Dendritic cell treated with granulocyte-macrophage colony-stimulating factor and Interleukin-4, amounts not matched to agents 40 ng/mL and 50 ng/mL, for 4 days (primary cell): ENCODE results near the gene PTGFRN.

Source experiments
- H3K27ac Mint-ChIP-seq: one replicate; pipeline ENCODE4 v1.8.0; 2022; ENCODE audit warnings: mild to moderate bottlenecking, mixed read lengths
- H3K27me3 Mint-ChIP-seq: one replicate; pipeline ENCODE4 v1.8.0; 2022; ENCODE audit warnings: mild to moderate bottlenecking, mixed read lengths
- H3K36me3 Mint-ChIP-seq: one replicate; pipeline ENCODE4 v1.8.0; 2022; ENCODE audit warnings: low read depth, mixed read lengths
- H3K4me1 Mint-ChIP-seq: one replicate; pipeline ENCODE4 v1.8.0; 2022; ENCODE audit warnings: low read depth, mixed read lengths
- H3K4me3 Mint-ChIP-seq: one replicate; pipeline ENCODE4 v1.8.0; 2022; ENCODE audit warnings: mild to moderate bottlenecking, moderate library complexity, mixed read lengths
- H3K9me3 Mint-ChIP-seq: one replicate; pipeline ENCODE4 v1.8.0; 2022; ENCODE audit warnings: mixed read lengths
- intact Hi-C: fragments of 100-400 bp; cut with micrococcal nuclease; formaldehyde crosslinking; loops from one replicate; pipeline ENCODE4 v1.15.0; 2022

The PTGFRN gene

DNA sequence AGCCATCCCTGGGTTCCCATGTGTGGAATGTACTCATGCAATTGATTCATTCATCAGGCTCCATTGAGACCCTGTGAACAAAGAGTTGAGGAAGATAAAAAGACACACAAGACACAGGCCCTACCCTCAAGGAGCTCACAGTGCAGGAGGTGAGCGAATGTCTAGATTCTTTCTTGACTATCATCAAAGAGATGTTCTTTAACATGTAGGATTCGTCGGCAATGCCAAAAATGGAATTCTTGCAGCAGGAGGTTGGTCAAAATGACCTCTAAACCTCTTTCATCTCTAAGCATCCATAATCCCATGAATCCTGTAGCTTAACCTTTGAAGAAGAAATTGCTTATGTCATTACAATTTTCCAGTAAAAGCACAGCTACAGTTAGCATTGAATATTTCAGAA is 122.5 kb downstream of the PTGFRN start:
- peaks cover 5% of the 10 kb centered on the region for H3K4me1 Mint-ChIP-seq
- intact Hi-C loops = no loop called here
- H3K27ac Mint-ChIP-seq = no peak overlapping the region
- no peaks in the 10 kb centered on the region for H3K9me3 Mint-ChIP-seq
- no peak overlapping the region for H3K4me3 Mint-ChIP-seq
- peaks cover 6% of the 10 kb centered on the region for H3K36me3 Mint-ChIP-seq
- peaks cover 1% of the 10 kb centered on the region for H3K27me3 Mint-ChIP-seq

DNA sequence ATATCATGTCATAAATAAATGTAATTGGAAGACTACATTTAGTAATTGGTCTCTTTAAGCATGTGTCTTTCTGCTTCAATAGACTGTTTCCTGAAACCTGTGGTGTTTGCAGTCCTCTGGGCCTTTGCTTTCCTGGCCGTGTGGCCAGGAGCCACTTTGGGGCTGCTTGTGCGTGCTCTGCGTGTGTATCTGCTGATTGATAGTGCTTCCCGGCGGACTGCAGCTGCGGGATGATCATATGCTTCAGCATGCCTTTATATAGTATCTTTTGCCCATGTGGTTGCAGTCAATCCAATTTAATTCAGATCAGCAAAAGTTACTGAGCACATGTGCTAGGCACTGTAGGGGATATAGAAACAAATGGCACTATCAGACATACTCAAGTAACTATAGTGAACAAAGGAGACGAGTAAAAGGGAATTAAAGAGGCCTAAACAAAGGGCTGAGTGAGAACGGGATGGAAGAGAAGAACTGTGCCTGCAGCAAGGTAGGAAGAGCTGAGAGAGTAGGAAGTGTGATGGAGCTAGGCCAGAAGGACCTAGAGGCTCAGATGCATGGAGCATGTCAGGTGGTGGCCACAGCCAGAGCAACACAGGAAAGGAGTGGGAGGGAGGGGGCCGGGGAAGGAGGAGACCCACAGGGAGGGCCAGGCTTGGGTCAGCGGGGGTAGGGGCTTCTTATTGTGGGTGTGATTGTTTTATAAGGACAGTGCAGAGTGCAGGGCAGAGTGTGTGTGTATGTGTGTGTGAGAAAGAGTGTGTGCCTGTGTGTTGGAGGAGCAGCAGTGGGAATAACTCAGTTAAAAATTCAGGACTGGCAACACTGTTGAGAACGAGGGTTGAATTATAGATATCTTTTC is 123.2 kb downstream of the PTGFRN start:
- Mint-ChIP-seq H3K27me3 (peaks cover 1% of the 10 kb centered on the region), H3K4me1 (peaks cover 5% of the 10 kb centered on the region)
- intact Hi-C loops = no loop called here

DNA sequence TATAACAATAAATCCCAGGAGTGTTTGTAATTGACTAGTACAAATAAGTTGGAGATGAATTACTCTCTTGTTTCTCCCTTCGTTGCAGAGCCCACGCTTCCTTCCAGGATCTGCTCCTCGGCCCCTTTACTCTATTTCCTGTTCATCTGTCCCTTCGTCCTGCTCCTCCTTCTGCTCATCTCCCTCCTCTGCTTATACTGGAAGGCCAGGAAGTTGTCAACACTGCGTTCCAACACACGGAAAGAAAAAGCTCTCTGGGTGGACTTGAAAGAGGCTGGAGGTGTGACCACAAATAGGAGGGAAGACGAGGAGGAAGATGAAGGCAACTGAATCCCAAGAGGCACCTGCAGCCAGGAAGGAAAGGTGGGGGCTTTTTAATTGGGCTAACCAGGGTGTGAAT is 124.1 kb downstream of the PTGFRN start:
- Mint-ChIP-seq H3K9me3 (no peaks in the 10 kb centered on the region), H3K4me1 (peaks cover 11% of the 10 kb centered on the region)

More for the DNA sequence above, 123.2 kb downstream of the PTGFRN start:
- Mint-ChIP-seq H3K36me3 (peaks cover 6% of the 10 kb centered on the region), H3K27ac (no peak overlapping the region), H3K9me3 (no peaks in the 10 kb centered on the region), H3K4me3 (no peak overlapping the region)

DNA sequence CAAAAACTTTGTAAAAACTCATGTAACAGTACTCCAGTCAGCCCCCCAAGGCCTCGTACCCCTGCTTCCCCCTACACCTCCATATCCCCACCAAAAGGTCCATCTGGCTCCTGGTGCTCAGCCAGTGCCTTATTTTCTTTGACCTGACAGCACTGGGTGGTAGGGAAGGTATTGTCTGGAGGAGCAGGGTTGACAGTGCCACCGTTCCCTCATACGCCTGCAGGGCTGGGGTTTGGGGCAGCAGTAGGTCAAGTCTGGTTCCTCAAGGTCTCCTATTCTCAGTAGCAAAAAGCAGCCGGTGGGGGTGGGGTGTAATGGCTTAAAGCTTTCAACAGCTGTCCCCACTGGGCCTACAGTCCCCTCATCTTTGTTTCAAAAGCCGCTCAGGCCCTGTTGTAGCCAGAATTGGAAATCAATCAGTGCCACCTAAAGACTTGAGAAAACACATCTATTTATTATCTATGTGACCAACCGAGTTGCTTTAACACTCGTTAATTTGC is 125.1 kb downstream of the PTGFRN start:
- H3K27ac Mint-ChIP-seq = no peak overlapping the region
- peaks cover 1% of the 10 kb centered on the region for H3K27me3 Mint-ChIP-seq
- intact Hi-C loops = no loop called here
- H3K4me1 Mint-ChIP-seq = peaks cover 12% of the 10 kb centered on the region
- no peaks in the 10 kb centered on the region for H3K9me3 Mint-ChIP-seq
- no peak overlapping the region for H3K4me3 Mint-ChIP-seq
- peaks cover 6% of the 10 kb centered on the region for H3K36me3 Mint-ChIP-seq

More for the DNA sequence above, 124.1 kb downstream of the PTGFRN start:
- peaks cover 1% of the 10 kb centered on the region for H3K27me3 Mint-ChIP-seq
- no peak overlapping the region for H3K4me3 Mint-ChIP-seq
- intact Hi-C loops = no loop called here
- peaks cover 6% of the 10 kb centered on the region for H3K36me3 Mint-ChIP-seq
- H3K27ac Mint-ChIP-seq = no peak overlapping the region

DNA sequence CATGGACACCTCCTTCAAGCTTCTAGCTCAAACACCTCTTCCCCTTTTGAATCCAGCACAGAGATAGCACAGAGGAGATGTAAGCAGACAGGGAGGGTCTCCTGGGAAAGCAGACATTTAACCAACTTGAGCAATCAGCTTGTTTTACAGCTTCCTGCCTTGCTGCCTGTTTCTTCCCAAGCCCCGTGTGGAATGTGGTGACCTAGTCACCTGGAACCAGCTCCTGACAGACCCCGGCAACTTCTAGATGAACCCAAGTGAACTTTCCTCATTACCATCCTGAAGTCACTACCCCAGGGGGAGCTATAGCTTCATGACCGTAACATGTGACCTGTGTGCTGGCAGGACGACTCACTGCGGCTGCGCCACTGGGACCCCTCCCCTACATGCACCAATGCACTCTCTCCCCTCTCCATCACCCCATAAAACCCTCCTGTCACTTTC is 126.3 kb downstream of the PTGFRN start:
- H3K36me3 Mint-ChIP-seq = no peaks in the 10 kb centered on the region
- no peak overlapping the region for H3K4me3 Mint-ChIP-seq
- H3K9me3 Mint-ChIP-seq = no peaks in the 10 kb centered on the region
- H3K27me3 Mint-ChIP-seq = no peaks in the 10 kb centered on the region
- intact Hi-C loops = no loop called here
- no peak overlapping the region for H3K27ac Mint-ChIP-seq
- H3K4me1 Mint-ChIP-seq = peaks cover 12% of the 10 kb centered on the region

DNA sequence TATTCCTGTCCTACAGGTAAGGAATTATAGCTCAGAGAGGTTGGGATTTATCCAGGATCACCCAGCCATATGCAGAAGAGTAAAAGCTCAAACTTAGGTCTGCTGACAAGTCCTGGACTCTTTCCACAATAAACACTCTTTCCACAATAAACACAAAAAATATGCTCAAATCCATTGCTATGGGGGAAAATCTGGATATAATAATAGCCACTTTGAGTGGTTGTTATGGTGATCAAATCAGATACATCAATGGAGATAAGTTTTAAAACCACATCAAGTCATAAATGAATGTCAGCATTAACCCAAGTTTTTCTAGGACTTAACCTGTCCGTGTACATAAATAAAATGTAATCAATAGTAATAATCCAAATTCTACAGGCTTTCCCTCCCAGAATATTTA is 128.1 kb downstream of the PTGFRN start:
- no peaks in the 10 kb centered on the region for H3K9me3 Mint-ChIP-seq
- H3K27ac Mint-ChIP-seq = no peak overlapping the region
- intact Hi-C loops = no loop called here

DNA sequence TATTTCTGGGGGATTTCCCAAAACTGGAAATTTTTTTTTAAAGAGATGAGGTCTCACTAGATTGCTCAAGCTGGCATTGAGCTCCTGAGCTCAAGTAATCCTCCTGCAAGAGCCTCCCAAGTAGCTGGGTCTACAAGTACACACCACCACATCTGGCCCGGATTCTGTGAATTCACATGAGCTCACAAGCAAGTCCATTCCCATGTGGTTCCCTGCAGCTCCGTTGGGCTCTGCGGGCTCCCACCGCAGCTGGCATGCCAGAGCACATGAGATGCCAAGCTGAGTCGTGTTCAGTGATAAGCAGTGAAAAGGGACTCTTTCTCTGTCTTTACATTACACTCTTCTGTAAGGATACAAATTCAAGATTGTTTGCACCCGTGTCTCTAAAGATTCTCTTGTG is 128.5 kb downstream of the PTGFRN start:
- Mint-ChIP-seq H3K4me3 (no peak overlapping the region), H3K36me3 (no peaks in the 10 kb centered on the region)
- intact Hi-C loops = no loop called here

More for the DNA sequence above, 128.1 kb downstream of the PTGFRN start:
- Mint-ChIP-seq H3K4me1 (peaks cover 10% of the 10 kb centered on the region), H3K27me3 (no peaks in the 10 kb centered on the region), H3K4me3 (no peak overlapping the region), H3K36me3 (no peaks in the 10 kb centered on the region)

More for the DNA sequence above, 128.5 kb downstream of the PTGFRN start:
- no peaks in the 10 kb centered on the region for H3K9me3 Mint-ChIP-seq
- H3K27ac Mint-ChIP-seq = no peak overlapping the region
- no peaks in the 10 kb centered on the region for H3K27me3 Mint-ChIP-seq
- peaks cover 7% of the 10 kb centered on the region for H3K4me1 Mint-ChIP-seq
